Central memory CD8-positive, alpha-beta T cell (primary cell): ENCODE measurements around the gene GREM2.
A peak's percentile ranks its signal among the peaks of the same experiment; 100 is the strongest.

Experiments used
- ATAC-seq: fragments of 150-1000 bp; cut with Tn5 transposase; replicated peaks from 2 replicates; pipeline ENCODE4 v1.10.0; 2022; ENCODE audit warnings: mild to moderate bottlenecking, moderate FRiP score, moderate number of reproducible peaks; ENCODE audit not compliant: poor library complexity, severe bottlenecking; ENCODE audit errors: extremely low read depth
- DNase-seq, 2 donors: peaks; one replicate each; pipeline ENCODE4 v3.0.0; 2021; ENCODE audit warnings: low spot score in 2 of 2
- H3K27ac Mint-ChIP-seq: one replicate; pipeline ENCODE4 v1.8.0; 2022; ENCODE audit warnings: low read depth, mild to moderate bottlenecking, moderate library complexity, mixed read lengths
- H3K27me3 Mint-ChIP-seq: one replicate; pipeline ENCODE4 v1.8.0; 2022; ENCODE audit warnings: mixed read lengths
- H3K36me3 Mint-ChIP-seq: one replicate; pipeline ENCODE4 v1.8.0; 2022; ENCODE audit warnings: mild to moderate bottlenecking, moderate library complexity, mixed read lengths; ENCODE audit not compliant: insufficient read depth
- H3K4me1 Mint-ChIP-seq: one replicate; pipeline ENCODE4 v1.8.0; 2022; ENCODE audit warnings: mixed read lengths
- H3K4me3 Mint-ChIP-seq: one replicate; pipeline ENCODE4 v1.8.0; 2022; ENCODE audit warnings: mild to moderate bottlenecking, moderate library complexity, mixed read lengths
- H3K9me3 Mint-ChIP-seq: one replicate; pipeline ENCODE4 v1.8.0; 2022; ENCODE audit warnings: mixed read lengths

The GREM2 gene

DNA sequence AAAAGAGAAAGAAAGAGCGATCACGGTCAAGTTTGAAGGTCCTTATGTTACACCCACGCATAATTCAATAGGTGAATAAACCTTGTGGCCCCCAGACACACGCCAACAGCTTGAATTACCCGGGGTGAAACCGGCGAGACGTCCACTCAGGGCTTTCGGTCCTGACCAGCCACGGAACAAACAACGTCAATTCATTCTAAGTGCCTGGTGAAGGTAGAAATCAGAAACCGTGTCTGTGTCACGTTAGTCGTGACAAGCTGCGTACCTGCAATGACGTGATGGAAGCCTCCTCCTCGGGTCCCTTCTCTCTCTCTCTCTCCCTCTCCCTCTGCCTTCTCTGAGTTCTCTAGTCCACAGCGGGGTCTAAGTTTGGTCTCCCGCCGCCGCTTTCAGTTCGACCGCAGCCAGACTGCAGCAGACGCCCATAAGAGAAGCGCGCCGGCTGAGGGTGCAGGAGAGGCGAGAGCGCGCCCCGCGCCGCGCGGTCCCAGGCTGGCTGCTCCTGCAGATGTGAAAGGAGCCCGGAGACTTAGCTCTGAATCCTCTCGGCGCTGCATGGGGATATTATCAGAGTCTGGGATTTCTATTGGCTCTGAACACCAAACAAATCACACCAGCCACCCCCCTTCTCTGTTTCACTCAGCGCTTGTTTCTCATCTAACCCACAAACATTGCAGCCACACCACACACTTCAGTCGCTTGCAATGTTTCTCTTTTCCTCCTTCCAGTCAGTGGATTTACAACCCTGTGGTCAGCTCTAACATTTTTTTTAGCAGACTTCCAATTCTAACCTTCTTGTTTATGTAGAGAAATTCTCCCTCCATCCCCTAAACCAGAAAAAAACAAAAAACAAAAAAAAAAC, at the start of gene GREM2:
TSS of gene GREM2 (minus strand) at position 537 of the 862 bp plus-strand sequence. CDS start 118,680 bp downstream, outside the sequence.
- Mint-ChIP-seq H3K4me3 (peak within 1 kb of the TSS; percentile 79), H3K36me3 (peaks cover 3% of the 10 kb centered on the region), H3K27ac (no peak within 1 kb of the TSS), H3K9me3 (no peaks in the 10 kb centered on the region), H3K27me3 (peaks cover 19% of the 10 kb centered on the region), H3K4me1 (peaks cover 15% of the 10 kb centered on the region)
- DNase-seq (no peak), ATAC-seq (peak; percentile 53)

DNA sequence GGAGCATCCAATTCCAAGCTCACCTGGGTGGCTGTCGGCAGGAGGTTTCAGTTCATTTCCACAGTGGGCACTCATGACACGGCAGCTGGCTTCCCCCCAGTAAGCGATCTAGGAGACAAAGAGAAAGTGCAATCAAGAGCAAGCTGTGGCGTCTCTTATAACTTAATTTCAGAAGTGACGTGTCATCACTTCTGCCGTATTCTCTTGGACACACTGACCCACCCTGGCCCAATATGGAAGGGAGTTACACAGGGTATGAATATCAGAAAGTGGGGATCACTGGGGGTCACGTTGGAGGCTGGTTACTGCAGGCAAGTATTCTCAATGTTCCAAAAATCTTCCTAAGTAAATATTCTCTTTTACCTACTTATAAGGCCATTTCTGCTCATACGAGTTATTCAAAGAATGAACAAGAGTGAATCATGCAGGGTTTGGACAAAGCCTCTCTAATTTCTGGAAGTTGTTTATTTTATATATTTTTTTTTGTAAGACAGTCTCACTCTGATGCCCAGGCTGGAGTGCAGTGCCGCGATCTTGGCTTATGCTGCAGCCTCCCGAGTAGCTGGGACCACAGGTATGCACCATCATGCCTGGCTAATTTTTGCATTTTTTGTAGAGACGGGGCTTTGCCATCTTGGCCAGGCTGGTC, 46.5 kb upstream of the GREM2 start:
- peaks cover 12% of the 10 kb centered on the region for H3K9me3 Mint-ChIP-seq
- no peaks in the 10 kb centered on the region for H3K36me3 Mint-ChIP-seq
- no peaks in the 10 kb centered on the region for H3K27me3 Mint-ChIP-seq
- H3K27ac Mint-ChIP-seq = no peak overlapping the region
- ATAC-seq = no peak
- no peak for DNase-seq
- H3K4me1 Mint-ChIP-seq = no peaks in the 10 kb centered on the region
- no peak overlapping the region for H3K4me3 Mint-ChIP-seq

GRCh38 chr1:240656531-240656930, 44.6 kb upstream of the GREM2 start:
- DNase-seq (no peak), ATAC-seq (no peak)
- Mint-ChIP-seq H3K4me3 (no peak overlapping the region), H3K9me3 (peaks cover 12% of the 10 kb centered on the region), H3K27ac (no peak overlapping the region), H3K4me1 (no peaks in the 10 kb centered on the region), H3K27me3 (no peaks in the 10 kb centered on the region), H3K36me3 (no peaks in the 10 kb centered on the region)

DNA sequence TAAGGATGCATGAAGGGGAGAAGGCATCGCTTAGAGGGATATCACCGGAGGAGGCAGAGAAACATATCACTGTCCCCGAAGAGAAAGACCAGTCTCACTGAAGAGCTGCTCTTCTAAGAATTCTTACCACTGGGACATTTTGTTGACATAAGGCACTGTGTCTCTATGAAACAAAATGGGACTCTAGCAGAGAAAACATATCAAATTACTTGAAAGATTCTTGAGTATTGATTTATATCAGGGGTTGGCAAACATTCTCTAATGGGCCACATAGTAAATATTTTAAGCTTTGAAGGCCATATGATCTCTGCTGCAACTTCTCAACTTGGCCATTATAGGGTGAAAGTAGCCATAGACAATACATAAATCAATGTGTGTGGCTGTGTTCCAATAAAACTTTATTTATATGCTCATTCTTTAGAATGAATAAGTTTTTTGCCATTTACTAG, 41.0 kb upstream of the GREM2 start:
- DNase-seq (no peak), ATAC-seq (no peak)
- H3K36me3 Mint-ChIP-seq = peaks cover 1% of the 10 kb centered on the region
- no peak overlapping the region for H3K4me3 Mint-ChIP-seq
- no peak overlapping the region for H3K27ac Mint-ChIP-seq
- H3K27me3 Mint-ChIP-seq = no peaks in the 10 kb centered on the region
- H3K4me1 Mint-ChIP-seq = no peaks in the 10 kb centered on the region
- H3K9me3 Mint-ChIP-seq = peaks cover 7% of the 10 kb centered on the region

- ATAC-seq (no peak), DNase-seq (no peak)
- peaks cover 1% of the 10 kb centered on the region for H3K36me3 Mint-ChIP-seq
- no peaks in the 10 kb centered on the region for H3K27me3 Mint-ChIP-seq
- H3K4me3 Mint-ChIP-seq = no peak overlapping the region
- peaks cover 6% of the 10 kb centered on the region for H3K9me3 Mint-ChIP-seq
- no peak overlapping the region for H3K27ac Mint-ChIP-seq
- no peaks in the 10 kb centered on the region for H3K4me1 Mint-ChIP-seq
Measured at GRCh38 chr1:240652549-240652948, 40.6 kb upstream of the GREM2 start.

- Mint-ChIP-seq H3K4me3 (no peak overlapping the region), H3K4me1 (no peaks in the 10 kb centered on the region), H3K36me3 (peaks cover 1% of the 10 kb centered on the region), H3K27me3 (no peaks in the 10 kb centered on the region), H3K27ac (no peak overlapping the region), H3K9me3 (no peaks in the 10 kb centered on the region)
- DNase-seq (no peak), ATAC-seq (no peak)
Measured at GRCh38 chr1:240650877-240651276, 38.9 kb upstream of the GREM2 start.

GRCh38 chr1:240649733-240650721, 38.1 kb upstream of the GREM2 start:
- Mint-ChIP-seq H3K4me1 (no peaks in the 10 kb centered on the region), H3K36me3 (peaks cover 1% of the 10 kb centered on the region), H3K27ac (no peak overlapping the region), H3K4me3 (no peak overlapping the region), H3K27me3 (no peaks in the 10 kb centered on the region), H3K9me3 (no peaks in the 10 kb centered on the region)
- DNase-seq = no peak
- no peak for ATAC-seq

DNA sequence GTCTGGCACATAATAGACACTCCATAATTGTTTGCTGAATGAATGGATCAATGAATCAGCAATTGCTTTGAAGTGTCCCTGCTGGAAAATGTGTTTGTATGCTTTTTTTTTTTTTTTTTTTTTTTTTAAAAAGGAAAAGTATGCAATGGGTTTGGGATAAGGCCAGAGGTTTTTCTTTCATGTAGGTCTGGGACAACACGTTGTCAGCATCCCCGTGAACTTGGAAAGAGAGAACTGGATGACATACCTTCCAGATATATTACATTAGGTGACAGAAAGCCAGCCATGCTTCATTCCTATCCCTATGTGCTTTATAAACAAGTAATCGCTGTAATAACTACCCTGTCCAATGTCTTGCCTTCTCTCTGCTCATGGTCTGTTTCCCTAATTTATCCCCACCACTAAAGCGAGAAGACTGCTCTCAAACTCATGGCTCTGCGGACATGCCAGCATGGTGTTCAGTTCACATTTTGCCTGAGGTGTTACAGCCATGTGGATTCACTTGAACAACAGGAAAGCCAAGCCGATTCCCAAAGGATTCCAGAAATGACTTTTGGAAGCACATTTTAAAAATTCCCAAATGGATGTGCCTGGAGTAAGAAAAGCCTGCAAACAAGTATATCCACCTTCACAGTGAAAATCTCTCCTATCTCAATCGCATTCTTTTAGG, 34.8 kb upstream of the GREM2 start:
- Mint-ChIP-seq H3K36me3 (peaks cover 1% of the 10 kb centered on the region), H3K4me1 (no peaks in the 10 kb centered on the region), H3K4me3 (no peak overlapping the region), H3K9me3 (no peaks in the 10 kb centered on the region), H3K27ac (no peak overlapping the region), H3K27me3 (no peaks in the 10 kb centered on the region)
- DNase-seq (no peak), ATAC-seq (no peak)

DNA sequence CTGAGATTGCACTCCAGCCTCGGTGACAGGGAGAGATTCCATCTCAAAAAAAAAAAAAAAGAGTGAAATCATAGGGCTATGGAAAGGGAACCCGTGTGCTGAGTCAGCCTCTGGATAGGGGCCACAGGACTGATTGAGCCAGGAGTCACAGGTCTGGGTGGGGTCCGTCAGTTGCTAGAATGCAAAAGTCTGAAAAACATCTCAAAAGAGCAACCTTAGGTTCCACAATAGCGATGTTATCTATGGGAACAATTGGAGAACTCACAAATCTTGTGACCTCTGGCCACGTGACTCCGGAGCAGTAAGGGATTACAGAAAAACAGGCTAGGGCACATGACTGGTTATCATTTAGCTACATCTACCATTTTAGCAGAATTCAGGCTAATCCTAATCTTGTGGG, 32.8 kb upstream of the GREM2 start:
- Mint-ChIP-seq H3K27ac (no peak overlapping the region), H3K36me3 (peaks cover 1% of the 10 kb centered on the region), H3K9me3 (no peaks in the 10 kb centered on the region), H3K27me3 (no peaks in the 10 kb centered on the region), H3K4me3 (no peak overlapping the region), H3K4me1 (no peaks in the 10 kb centered on the region)
- DNase-seq (no peak), ATAC-seq (no peak)

- ATAC-seq = no peak
- Mint-ChIP-seq H3K36me3 (peaks cover 2% of the 10 kb centered on the region), H3K9me3 (peaks cover 13% of the 10 kb centered on the region), H3K4me1 (no peaks in the 10 kb centered on the region), H3K4me3 (no peak overlapping the region), H3K27ac (no peak overlapping the region), H3K27me3 (no peaks in the 10 kb centered on the region)
- no peak for DNase-seq
Measured at GRCh38 chr1:240635466-240636256, 23.7 kb upstream of the GREM2 start.

GRCh38 chr1:240630409-240630808, 18.5 kb upstream of the GREM2 start:
- DNase-seq = no peak
- Mint-ChIP-seq H3K4me1 (no peaks in the 10 kb centered on the region), H3K9me3 (peaks cover 17% of the 10 kb centered on the region), H3K36me3 (no peaks in the 10 kb centered on the region), H3K27ac (no peak overlapping the region), H3K27me3 (no peaks in the 10 kb centered on the region), H3K4me3 (no peak overlapping the region)
- no peak for ATAC-seq
